Stimulated activated CD4-positive, alpha-beta T cell treated with anti-CD3 and anti-CD28 coated beads, Interleukin-1b, Interleukin-23, amount 100 ng/mL, for 1 hour (primary cell): ENCODE measurements around the gene EDRF1.
"Not testable (repeated sequence)": the region's sequence is repeated elsewhere in the genome, so short reads cannot be mapped to it uniquely, and the experiment has no call there.

Experiments used
- DNase-seq, 2 donors: peaks; one replicate each; pipeline ENCODE4 v3.0.0-alpha.2; 2020; ENCODE audit warnings: low read depth in 2 of 2

EDRF1 gene

GRCh38 chr10:125707541-125708468, 11.7 kb upstream of the EDRF1 start:
- DNase-seq, result no peak

DNA sequence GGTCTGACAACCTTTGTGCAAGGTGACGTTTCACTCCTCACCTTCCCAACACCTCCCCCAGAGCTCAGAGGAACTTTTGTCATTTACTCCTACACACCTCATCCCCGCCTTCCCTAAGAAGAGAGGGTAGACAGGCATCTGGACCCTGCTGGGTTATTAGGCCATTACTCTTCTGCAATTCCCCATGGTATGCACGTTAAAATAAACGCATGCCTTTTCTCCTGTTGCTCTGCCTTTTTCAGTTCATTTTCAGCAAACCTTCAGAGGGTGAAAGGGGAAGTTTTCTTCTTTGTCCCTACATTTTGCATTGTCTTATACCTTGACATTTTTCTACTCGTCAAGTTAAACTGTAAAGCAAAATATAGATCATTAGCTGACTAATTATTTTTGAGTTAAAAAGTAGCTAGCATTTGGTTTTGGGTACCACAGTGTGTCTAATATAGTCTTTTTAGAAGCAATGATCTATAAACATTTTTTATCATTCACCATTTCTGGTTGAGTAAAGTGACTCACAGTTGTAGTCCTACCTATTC, 10.5 kb upstream of the EDRF1 start:
- DNase-seq, result no peak

DNA sequence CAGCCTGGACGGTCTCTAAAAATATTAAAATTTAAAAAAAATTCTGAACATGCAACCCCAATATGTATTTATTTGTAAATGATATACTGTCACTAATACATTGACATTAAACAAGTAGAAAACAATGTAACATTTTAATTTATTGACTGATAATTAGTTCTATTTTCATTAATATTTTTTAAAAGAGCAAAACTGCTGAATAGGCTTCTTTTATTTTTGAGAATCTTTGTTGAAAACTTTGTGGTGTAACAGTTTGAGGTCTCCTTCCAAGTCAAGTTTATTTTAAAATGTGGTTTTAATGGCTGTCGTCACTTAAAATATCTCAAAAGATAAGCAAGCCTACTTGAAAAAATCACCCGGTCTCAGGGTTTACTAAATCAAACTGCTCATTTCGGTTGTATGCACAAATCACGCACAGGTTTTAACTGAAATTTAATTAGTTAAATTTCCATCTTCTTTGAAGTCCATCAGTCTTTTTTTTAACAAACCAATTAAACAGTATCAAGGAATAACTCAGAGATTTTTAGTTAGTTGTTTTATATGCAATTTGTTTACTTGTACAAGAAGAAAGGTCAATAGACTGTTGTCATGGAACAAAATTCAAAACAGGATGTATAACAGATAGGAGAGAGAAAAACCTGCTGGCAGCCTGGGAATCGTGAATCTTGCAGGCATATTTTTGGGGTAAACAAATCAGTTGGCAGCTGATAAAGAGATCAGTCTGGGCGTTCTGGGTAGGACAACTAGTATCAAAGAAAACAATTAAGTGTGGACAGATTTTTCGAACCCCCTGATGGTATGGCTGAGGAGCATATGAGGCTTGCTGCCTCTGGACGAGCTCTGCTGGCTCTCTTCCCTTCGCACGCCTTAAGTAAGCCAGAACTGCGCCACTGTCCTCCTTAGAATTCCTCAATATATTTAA, 9.7 kb upstream of the EDRF1 start:
- DNase-seq, result no peak

DNA sequence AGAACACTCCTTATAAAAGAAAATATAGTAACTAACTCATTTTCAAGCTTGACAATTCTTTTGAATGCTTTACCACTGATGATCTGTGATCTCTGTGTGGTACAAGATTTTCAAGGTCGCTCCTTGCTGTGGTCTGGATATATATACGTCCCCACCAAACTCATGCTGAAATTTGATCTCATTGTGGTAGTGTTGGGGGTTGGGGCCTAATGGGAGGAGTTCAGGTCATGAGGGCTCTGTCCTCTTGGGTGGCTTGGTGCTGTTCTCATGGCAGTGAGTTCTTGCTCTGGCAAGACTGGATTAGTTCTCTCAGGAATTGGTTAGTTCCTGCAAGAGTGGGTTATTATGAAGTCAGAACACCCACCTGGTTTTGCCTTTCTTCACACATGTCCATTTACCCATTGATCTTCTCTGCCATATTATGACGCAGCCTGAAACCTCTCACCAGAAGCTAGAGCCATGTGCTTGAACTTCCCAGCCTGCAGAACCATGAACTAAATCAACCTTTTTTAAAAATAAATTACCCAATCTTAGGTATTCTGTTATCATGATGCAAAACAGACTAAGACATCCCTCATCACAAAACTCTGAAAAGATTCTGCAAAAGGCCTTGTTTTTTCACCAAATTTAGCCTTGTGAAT, 8.3 kb upstream of the EDRF1 start:
- DNase-seq, result no peak

DNA sequence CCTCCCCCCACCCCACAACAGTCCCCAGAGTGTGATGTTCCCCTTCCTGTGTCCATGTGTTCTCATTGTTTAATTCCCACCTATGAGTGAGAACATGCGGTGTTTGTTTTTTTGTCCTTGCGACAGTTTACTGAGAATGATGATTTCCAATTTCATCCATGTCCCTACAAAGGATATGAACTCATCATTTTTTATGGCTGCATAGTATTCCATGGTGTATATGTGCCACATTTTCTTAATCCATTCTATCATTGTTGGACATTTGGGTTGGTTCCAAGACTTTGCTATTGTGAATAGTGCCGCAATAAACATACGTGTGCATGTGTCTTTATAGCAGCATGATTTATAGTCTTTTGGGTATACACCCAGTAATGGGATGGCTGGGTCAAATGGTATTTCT, 4.8 kb upstream of the EDRF1 start:
- DNase-seq, result not testable (repeated sequence)

DNA sequence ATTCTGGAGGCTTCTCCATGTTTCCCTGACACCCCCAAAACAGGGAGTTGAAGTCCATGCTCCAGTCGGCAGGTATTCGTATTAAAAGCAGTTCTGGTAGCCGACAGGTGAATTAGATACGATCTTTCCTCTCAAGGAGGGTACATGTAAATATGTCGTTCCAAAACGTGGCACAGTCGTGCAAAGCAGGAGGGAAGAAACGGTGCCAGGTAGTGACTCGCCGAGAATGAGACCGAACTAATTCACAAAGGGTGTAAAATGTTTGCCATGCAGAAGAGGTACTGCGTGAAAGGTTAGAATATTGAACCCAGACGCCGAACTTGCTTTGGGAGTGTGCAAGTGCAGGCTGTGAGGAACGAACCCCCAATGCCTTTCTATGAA, 483 bp downstream of the EDRF1 start:
- DNase-seq, result no peak

DNA sequence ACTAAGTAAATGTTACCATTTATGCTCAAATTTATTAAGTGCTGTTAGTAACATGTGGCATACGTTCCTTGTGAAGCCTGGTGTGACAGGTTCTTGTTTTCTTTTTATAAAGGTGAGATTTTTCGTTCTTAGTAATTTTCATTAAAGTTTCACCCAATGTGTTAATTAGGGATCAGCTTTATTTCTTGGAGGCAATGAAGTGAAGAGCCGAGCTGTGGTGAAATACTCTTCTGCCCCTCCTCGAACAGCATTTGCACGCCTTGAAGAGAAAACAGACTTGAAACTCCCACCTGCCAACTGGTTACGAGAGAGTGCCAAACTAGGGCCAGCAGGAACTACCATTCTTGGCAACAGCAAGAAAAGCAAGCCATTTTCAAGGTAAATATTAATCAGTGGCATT, 1.5 kb downstream of the EDRF1 start:
- DNase-seq, result no peak

- no peak for DNase-seq
Measured at GRCh38 chr10:125722811-125723210, 3.3 kb downstream of the EDRF1 start.

DNA sequence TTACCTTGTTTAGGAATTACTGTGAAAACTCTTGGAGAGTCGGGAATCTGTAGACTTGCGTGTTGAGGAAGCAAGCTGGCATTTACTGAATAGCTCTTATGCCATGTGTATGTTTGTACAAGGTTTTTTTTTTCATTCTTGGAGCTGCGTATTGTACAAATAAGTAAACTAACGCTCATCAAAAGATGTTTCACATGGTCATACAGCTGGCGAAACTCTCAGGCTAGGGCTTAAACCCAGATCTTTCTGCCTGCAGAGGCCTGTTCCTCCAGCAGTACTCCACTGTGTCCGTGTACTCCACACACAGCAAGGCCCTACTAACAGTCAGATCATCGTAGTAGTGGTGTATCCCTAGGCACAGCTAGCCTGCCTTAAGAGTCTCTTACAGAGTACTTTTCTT, 7.4 kb downstream of the EDRF1 start:
- DNase-seq, result no peak

DNA sequence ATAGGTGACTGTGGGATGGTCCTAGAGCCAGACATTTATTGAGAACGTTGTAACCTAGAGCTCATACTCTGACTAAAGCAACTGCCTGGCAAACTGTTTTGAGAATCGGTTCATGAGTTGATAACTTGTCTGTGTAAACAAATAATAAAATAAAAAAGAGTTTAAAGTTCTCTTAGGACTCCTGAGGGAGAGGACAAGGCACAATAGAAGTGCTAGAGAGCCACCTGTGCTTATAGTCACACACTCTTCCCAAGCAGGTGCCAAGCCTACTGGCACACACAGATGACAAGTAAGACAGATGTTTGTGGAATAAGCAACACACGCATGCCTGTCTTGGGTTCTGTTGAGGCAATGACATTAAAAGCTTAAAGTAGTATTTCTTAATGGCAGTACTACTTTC, 7.9 kb downstream of the EDRF1 start:
- no peak for DNase-seq

DNA sequence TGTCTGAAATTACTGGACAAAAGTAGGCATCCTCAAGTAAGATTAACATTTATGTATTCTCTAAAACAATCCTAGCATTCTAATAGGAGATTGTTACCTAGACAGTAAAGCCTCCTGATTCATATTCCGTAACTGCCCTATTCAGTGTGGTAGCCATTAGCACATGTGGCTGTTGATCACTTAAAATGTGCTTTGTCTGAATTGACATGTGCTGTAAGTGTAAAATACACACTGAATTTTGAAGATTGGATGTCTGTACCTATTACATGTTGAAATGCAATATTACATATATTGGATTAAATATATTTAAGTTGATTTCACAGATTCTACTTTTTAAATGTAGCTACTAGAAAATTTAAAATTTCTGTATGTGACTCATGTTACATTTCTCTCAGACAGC, 14.6 kb downstream of the EDRF1 start:
- DNase-seq, result no peak

GRCh38 chr10:125734823-125735222, 15.3 kb downstream of the EDRF1 start:
- DNase-seq, result no peak

DNA sequence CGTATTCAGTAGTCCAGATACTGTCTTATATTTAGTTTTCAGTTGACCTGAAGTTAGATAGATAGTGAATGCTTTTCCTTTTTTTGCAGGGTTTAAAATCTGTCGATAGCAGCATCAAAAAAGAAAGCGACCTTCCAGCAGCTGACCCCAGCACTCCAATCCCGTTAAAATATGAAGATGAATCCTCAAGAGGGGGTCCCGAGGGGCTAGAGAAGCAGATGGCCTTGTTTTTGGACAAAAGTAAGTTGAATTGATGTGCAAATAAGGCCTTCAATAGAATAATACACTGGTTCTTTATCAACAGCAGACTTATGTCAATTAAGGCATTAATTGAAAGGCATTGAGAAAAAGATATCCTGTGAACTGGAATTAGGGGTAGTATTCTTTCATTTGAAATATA, 18.7 kb downstream of the EDRF1 start:
- DNase-seq, result no peak

GRCh38 chr10:125739994-125740679, 20.6 kb downstream of the EDRF1 start:
- DNase-seq, result no peak

- DNase-seq, result no peak
Measured at GRCh38 chr10:125742465-125742864, 23.0 kb downstream of the EDRF1 start.

DNA sequence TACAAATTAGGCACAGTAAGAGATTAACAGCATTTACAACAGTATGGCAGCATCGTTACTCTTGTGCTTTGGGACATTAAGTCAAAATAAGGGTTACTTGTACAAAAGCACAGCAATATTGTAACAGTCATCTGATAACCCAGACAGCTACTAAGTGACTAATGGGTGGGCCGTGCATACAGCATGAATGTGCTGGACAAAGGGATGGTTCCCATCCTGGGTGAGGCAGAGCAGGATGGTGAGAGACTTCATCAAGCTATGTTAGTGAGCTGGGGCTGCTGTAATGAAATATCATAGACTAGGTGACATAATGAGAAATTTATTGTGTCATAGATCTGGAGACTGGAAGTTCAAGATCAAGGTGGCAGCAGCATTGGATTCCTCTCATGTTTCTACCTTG, 25.4 kb downstream of the EDRF1 start:
- DNase-seq, result no peak

DNA sequence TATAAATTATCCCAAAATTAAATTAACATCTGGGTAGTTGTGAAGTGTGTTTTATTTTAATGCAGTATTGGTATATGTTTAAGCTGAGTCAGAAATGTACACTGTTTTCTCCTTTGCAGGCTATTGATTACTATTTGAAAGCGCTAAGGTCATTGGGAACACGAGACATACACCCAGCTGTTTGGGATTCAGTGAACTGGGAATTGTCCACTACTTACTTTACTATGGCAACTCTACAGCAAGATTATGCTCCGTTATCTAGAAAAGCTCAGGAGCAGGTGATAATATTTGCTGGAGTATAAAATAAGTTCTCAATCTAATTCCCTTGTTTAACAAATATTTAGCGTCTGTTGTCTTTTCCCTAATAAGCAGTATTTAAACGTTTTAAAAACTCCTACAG, 27.9 kb downstream of the EDRF1 start:
- no peak for DNase-seq

DNA sequence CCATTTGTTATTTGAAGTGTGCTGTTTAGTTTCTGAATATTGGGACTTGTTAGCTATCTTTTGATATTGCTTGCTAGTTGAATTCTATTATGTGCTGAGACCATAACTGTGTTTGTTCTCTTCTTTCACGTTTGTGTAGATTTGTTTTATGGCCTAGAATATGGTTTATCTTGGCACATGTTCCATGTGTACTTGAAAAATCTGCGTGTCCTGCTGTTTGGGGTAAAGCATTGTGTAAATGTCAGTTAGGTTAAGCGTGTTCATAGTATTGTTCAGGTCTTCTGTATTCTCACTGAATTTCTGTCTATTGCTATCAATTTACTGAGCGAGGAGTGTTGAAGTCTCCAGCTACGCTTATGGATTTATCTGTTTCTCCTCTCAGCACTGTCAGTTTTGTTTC, 36.7 kb downstream of the EDRF1 start:
- no peak for DNase-seq

- DNase-seq, result no peak
Measured at GRCh38 chr10:125756853-125757487, 37.5 kb downstream of the EDRF1 start.

GRCh38 chr10:125757742-125758141, 38.2 kb downstream of the EDRF1 start:
- DNase-seq, result no peak

- no peak for DNase-seq
Measured at GRCh38 chr10:125761961-125762360, 42.5 kb downstream of the EDRF1 start.
